Measurements from ENCODE around the gene IL1R1.

The IL1R1 gene

GRCh38 chr2:102159295-102159694 is 16.7 kb downstream of the IL1R1 start:
- ChIA-PET CTCF (interaction anchor here (0.9 to 1.0 kb wide), 3 partner anchors 53 to 81 kb away, joined by 3 to 4 read pairs (median 3); no protein-coding TSS in a partner anchor), POLR2A (no interaction called here)
- DNase-seq (ENCODE audit: extremely low spot score): no peak
- no peak for TF ChIP-seq CTCF (IDR thresholded peaks at IDR 0.05; ENCODE audit: control extremely low read depth, extremely low read depth, low read depth, missing control alignments)

- no peak for TF ChIP-seq CTCF (IDR thresholded peaks at IDR 0.05; ENCODE audit: control extremely low read depth, extremely low read depth, low read depth, missing control alignments)
- ChIA-PET POLR2A (no interaction called here), CTCF (interaction anchor here (1.0 to 2.6 kb wide), 9 partner anchors 10 to 307 kb away, joined by 3 to 12 read pairs (median 4); partner anchors contain the start of gene SLC9A4)
- no peak for DNase-seq (ENCODE audit: extremely low spot score)
These were observed 23.8 kb downstream of the IL1R1 start for GRCh38 chr2:102166189-102166845.

GRCh38 chr2:102168026-102168771 is 25.7 kb downstream of the IL1R1 start:
- no peak for DNase-seq (ENCODE audit: extremely low spot score)
- TF ChIP-seq CTCF (IDR thresholded peaks at IDR 0.05; ENCODE audit: control extremely low read depth, extremely low read depth, low read depth, missing control alignments): no peak
- CTCF ChIA-PET: no interaction called here
- POLR2A ChIA-PET: no interaction called here

GRCh38 chr2:102171946-102172345 is 29.4 kb downstream of the IL1R1 start:
- ChIA-PET CTCF (no interaction called here), POLR2A (no interaction called here)
- DNase-seq (ENCODE audit: extremely low spot score): no peak
- TF ChIP-seq CTCF (IDR thresholded peaks at IDR 0.05; ENCODE audit: control extremely low read depth, extremely low read depth, low read depth, missing control alignments): no peak

GRCh38 chr2:102172745-102173144 is 30.2 kb downstream of the IL1R1 start:
- POLR2A ChIA-PET: no interaction called here
- no peak for DNase-seq (ENCODE audit: extremely low spot score)
- TF ChIP-seq CTCF (IDR thresholded peaks at IDR 0.05; ENCODE audit: control extremely low read depth, extremely low read depth, low read depth, missing control alignments): no peak
- CTCF ChIA-PET: no interaction called here

GRCh38 chr2:102176172-102176571 is 33.6 kb downstream of the IL1R1 start:
- no peak for TF ChIP-seq CTCF (IDR thresholded peaks at IDR 0.05; ENCODE audit: control extremely low read depth, extremely low read depth, low read depth, missing control alignments)
- CTCF ChIA-PET: no interaction called here
- no peak for DNase-seq (ENCODE audit: extremely low spot score)
- POLR2A ChIA-PET: no interaction called here
